Esophagus squamous epithelium (tissue), 4 donors: ENCODE results near the gene HYDIN.
"Not testable (repeated sequence)": the region's sequence is repeated elsewhere in the genome, so short reads cannot be mapped to it uniquely, and the experiment has no call there.

Experiments
- CTCF ChIP-seq, 6 experiments: fragments of 450-650 bp in 4 of 6; fragments of 200-600 bp in 2 of 6; sonication (generic) in 2 of 6; IDR thresholded peaks; one replicate each; pipeline ENCODE4 v1.5.1; 2016 to 2019; ENCODE audit warnings: antibody characterized with exemption in 6 of 6, mild to moderate bottlenecking in 4 of 6, moderate library complexity in 4 of 6
- POLR2A ChIP-seq, 4 donors: fragments of 450-650 bp; IDR thresholded peaks; one replicate each; pipeline ENCODE4 v1.6.1; 2017; ENCODE audit warnings: antibody characterized with exemption in 4 of 4, mild to moderate bottlenecking in 4 of 4, moderate library complexity in 3 of 4

DNA sequence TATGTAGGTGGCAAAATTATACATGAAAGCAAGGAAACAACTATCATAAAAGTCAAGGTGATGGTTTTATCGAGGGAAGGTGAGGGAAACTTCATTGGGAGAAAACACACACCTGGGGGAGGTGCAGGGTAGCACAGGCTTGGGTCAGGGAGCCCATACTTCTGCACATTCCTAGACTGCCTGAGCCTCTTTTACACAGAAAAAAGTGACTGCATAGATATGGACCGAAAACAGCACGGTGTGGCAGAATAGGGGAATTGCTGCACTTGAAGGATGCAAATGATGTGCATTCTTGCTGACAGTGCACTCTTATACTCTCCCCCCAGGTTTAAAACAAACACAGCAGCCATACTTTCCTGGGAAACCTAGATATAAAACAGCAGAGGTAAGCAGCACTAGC is 120.0 kb downstream of the HYDIN start:
- not testable (repeated sequence) for TF ChIP-seq POLR2A, CTCF (IDR thresholded peaks at IDR 0.05)
